Umbilical cord (tissue), 2 donors: Measurements from ENCODE around the gene ADRA2A. TPM values are rescaled to one million over a fixed set of nuclear protein-coding genes. Genes with fewer than 3 reads are reported as not detected.

Experiments
- DNase-seq: peaks from one replicate; pipeline ENCODE4 v3.0.0-alpha.2; 2015; ENCODE audit warnings: low spot score
- total RNA-seq: library from RNA; depleted of rRNA; stranded (reverse); fragments of >200 nt; gene quantifications from one replicate; pipeline ENCODE4 v1.2.3, GENCODE V29; 2014; ENCODE audit warnings: low replicate concordance; ENCODE audit not compliant: insufficient read depth

ADRA2A gene
- total RNA-seq, 1 donor from 2014 or later = 0.24 TPM

GRCh38 chr10:111130471-111130870, 53.6 kb downstream of the ADRA2A start:
- DNase-seq = no peak

Other genes starting within 250 kb of the ADRA2A start
- 118 TPM for gene PDCD4, start 205.1 kb upstream of the ADRA2A start, total RNA-seq
- gene BBIP1, start 157.8 kb upstream of the ADRA2A start, total RNA-seq = 26.7 TPM
- 77.5 TPM for gene SHOC2, start 157.4 kb upstream of the ADRA2A start, total RNA-seq